ENCODE measurements around the gene TMEM86B.

DNA sequence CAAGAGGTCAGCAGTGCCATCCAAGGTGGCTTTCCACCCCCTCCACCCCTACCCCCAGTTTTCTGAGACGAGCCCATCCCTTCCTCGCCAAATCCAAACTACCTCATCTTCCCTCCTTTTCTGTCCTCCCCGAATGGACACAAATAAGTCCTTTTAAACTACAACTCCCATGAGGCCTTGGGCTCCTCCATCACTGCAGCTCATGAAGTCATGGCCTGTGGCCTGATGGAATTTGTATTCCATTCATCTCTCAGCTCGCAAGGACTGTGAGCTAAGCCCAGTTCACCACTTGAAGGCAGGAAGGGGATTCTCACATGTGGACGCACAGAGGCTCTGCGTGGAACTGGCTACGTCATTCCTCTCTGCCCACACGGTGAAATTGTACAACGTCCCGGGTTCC lies 31.8 kb downstream of the TMEM86B start:
- TF ChIP-seq, protein P1, sequence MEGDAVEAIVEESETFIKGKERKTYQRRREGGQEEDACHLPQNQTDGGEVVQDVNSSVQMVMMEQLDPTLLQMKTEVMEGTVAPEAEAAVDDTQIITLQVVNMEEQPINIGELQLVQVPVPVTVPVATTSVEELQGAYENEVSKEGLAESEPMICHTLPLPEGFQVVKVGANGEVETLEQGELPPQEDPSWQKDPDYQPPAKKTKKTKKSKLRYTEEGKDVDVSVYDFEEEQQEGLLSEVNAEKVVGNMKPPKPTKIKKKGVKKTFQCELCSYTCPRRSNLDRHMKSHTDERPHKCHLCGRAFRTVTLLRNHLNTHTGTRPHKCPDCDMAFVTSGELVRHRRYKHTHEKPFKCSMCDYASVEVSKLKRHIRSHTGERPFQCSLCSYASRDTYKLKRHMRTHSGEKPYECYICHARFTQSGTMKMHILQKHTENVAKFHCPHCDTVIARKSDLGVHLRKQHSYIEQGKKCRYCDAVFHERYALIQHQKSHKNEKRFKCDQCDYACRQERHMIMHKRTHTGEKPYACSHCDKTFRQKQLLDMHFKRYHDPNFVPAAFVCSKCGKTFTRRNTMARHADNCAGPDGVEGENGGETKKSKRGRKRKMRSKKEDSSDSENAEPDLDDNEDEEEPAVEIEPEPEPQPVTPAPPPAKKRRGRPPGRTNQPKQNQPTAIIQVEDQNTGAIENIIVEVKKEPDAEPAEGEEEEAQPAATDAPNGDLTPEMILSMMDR (IDR thresholded peaks at IDR 0.05; ENCODE audit: poor library complexity, severe bottlenecking): no peak
- TF ChIP-seq POLR2AphosphoS5 (IDR thresholded peaks at IDR 0.05): no peak
- TF ChIP-seq, protein P2, sequence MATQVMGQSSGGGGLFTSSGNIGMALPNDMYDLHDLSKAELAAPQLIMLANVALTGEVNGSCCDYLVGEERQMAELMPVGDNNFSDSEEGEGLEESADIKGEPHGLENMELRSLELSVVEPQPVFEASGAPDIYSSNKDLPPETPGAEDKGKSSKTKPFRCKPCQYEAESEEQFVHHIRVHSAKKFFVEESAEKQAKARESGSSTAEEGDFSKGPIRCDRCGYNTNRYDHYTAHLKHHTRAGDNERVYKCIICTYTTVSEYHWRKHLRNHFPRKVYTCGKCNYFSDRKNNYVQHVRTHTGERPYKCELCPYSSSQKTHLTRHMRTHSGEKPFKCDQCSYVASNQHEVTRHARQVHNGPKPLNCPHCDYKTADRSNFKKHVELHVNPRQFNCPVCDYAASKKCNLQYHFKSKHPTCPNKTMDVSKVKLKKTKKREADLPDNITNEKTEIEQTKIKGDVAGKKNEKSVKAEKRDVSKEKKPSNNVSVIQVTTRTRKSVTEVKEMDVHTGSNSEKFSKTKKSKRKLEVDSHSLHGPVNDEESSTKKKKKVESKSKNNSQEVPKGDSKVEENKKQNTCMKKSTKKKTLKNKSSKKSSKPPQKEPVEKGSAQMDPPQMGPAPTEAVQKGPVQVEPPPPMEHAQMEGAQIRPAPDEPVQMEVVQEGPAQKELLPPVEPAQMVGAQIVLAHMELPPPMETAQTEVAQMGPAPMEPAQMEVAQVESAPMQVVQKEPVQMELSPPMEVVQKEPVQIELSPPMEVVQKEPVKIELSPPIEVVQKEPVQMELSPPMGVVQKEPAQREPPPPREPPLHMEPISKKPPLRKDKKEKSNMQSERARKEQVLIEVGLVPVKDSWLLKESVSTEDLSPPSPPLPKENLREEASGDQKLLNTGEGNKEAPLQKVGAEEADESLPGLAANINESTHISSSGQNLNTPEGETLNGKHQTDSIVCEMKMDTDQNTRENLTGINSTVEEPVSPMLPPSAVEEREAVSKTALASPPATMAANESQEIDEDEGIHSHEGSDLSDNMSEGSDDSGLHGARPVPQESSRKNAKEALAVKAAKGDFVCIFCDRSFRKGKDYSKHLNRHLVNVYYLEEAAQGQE (IDR thresholded peaks at IDR 0.05; ENCODE audit: borderline replicate concordance): no peak
- TF ChIP-seq EZH2 (IDR thresholded peaks at IDR 0.05; ENCODE audit: borderline replicate concordance, insufficient read depth, low read length, poor library complexity, severe bottlenecking): no peak
- no peak for TF ChIP-seq EP300 (conservative IDR thresholded peaks at IDR 0.05; ENCODE audit: poor library complexity, severe bottlenecking)
- TF ChIP-seq TAF1 (IDR thresholded peaks at IDR 0.05; ENCODE audit: low read depth): no peak

All from neural cell (in vitro differentiated cells).